ENCODE measurements around the gene ODF2. TPM values are rescaled to one million over a fixed set of nuclear protein-coding genes. Genes with fewer than 3 reads are reported as not detected.

The ODF2 gene
- total RNA-seq, 2 donors from 2014 or later, result 26.2 to 29.1 TPM

DNA sequence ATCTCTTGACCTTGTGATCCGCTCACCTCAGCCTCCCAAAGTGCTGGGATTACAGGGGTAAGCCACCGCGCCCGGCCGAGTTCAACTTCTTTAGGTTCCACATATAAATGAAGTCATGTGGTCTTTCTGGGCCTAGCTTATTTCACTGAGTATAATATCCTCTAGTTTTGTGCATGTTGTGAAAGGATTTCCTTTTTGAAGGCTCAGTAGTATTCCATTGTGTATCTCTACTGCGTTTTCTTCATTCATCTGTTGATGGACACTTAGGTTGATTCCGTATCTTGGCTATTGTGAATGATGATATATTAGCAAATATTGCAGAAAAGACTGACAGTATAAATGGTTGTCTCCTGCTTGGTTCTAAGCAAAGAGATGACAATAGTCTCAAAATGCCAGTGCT, 20.1 kb downstream of the ODF2 start:
- Mint-ChIP-seq H3K4me1 (peaks cover 3% of the 10 kb centered on the region), H3K27ac (no peak overlapping the region), H3K27me3 (no peaks in the 10 kb centered on the region), H3K4me3 (no peak overlapping the region), H3K36me3 (ENCODE audit: low read depth) (peaks cover 5% of the 10 kb centered on the region)
- no peaks in the 10 kb centered on the region for H3K9me3 ChIP-seq (ENCODE audit: control insufficient read depth, low read length, poor library complexity, severe bottlenecking)
- DNase-seq, result no peak
- no peak for ATAC-seq

DNA sequence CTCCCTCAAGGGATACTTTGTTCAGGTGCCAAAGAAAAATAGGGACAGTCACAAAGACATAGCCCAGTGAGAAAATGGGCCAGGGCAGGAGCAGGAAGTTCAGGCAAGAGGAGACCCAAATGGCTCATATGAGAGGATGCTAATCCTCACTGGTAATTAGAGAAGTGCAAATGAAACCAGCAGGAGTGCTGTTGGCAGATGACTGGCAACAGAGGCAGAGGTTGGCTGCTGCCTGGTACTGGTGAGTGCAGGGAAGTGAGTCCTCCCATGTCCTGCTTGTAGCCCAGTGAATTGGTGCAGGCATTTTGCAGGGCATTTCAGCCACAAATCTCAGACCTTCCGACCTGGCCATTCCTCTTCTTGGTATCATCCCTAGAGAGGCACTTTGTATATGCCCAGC, 23.5 kb downstream of the ODF2 start:
- H3K27ac Mint-ChIP-seq, result no peak overlapping the region
- H3K9me3 ChIP-seq (ENCODE audit: control insufficient read depth, low read length, poor library complexity, severe bottlenecking), result no peaks in the 10 kb centered on the region
- peaks cover 2% of the 10 kb centered on the region for H3K4me1 Mint-ChIP-seq
- H3K27me3 Mint-ChIP-seq, result no peaks in the 10 kb centered on the region
- ATAC-seq, result no peak
- peaks cover 4% of the 10 kb centered on the region for H3K36me3 Mint-ChIP-seq (ENCODE audit: low read depth)
- DNase-seq, result no peak
- no peak overlapping the region for H3K4me3 Mint-ChIP-seq

DNA sequence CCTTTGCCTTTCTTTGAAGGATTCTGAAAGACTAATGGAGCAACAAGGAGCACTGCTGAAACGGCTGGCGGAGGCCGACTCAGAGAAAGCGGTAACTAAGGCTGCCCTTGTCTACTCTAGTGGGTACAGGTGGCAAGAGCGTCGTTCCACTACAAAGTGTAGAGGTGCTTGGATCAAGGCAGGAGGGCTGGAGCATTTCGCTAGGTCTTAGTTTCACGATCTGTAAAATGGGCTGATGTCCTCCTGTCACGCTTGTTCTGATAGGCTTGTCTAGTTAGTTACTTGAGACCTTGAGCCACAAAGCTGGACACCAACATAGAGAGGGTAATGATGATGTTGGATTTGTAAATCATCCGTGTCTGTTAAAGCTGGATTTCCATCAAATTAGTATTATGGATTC, 25.8 kb downstream of the ODF2 start:
- Mint-ChIP-seq H3K4me3 (no peak overlapping the region), H3K4me1 (peaks cover 2% of the 10 kb centered on the region), H3K27me3 (no peaks in the 10 kb centered on the region), H3K36me3 (ENCODE audit: low read depth) (peaks cover 6% of the 10 kb centered on the region), H3K27ac (peak overlapping the region; percentile 63)
- no peak for ATAC-seq
- H3K9me3 ChIP-seq (ENCODE audit: control insufficient read depth, low read length, poor library complexity, severe bottlenecking), result no peaks in the 10 kb centered on the region
- DNase-seq, result no peak

DNA sequence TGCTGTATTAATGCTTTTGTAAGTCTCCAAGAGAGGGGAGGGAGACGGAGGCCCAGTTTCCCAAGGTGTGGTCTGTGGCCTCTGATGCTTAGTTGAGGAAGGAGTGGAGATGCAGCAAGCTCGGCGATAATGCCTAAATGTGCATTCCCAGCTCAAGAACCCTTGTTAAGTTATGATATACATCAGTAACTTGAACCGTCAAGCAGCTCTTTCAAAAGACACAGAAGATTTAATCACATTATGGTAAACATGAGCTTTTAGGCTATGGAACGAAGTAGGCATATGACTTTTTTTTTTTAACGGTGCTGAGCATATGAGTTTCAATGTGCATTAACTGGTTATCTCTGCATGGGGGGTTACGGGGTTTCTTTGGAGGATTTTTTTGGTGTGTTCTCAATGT, 26.4 kb downstream of the ODF2 start:
- DNase-seq, result no peak
- Mint-ChIP-seq H3K27me3 (no peaks in the 10 kb centered on the region), H3K27ac (peak overlapping the region; percentile 63), H3K36me3 (ENCODE audit: low read depth) (peaks cover 6% of the 10 kb centered on the region), H3K4me3 (no peak overlapping the region), H3K4me1 (peaks cover 2% of the 10 kb centered on the region)
- ATAC-seq, result no peak
- no peaks in the 10 kb centered on the region for H3K9me3 ChIP-seq (ENCODE audit: control insufficient read depth, low read length, poor library complexity, severe bottlenecking)

DNA sequence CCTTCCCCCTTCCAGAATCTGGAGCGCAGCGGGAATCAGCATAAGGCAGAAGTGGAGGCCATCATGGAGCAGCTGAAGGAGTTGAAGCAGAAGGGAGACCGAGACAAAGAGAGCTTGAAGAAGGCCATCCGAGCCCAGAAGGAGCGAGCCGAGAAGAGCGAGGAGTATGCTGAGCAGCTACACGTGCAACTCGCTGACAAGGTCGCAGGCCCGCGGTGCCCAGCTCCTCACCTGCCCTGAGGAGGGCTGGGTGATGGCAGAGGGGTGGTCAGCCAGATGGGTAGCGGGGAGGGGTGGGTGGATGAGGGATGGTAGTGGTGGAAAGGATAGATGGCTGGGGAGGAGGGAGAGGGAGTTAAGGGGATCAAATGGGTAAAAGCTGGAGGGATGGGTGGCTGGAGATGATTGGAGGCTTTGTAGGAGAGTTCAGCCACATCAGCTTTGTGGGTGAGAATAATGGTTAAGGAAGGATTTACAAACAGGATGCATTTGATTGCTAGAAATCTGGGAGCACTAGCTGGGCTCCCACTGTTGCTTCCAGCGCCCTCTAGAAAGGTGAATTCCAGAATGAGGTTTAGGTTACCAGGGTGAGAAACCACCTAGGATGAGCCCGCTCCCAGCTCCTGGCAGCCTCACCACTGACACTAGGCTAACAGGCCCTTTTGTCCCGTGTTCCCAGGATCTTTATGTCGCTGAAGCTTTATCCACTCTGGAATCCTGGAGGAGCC, 29.0 kb downstream of the ODF2 start:
- Mint-ChIP-seq H3K4me1 (peaks cover 2% of the 10 kb centered on the region), H3K36me3 (ENCODE audit: low read depth) (peaks cover 4% of the 10 kb centered on the region), H3K27me3 (no peaks in the 10 kb centered on the region), H3K27ac (peak overlapping the region; percentile 65), H3K4me3 (no peak overlapping the region)
- DNase-seq (no peak), ATAC-seq (no peak)
- H3K9me3 ChIP-seq (ENCODE audit: control insufficient read depth, low read length, poor library complexity, severe bottlenecking), result no peaks in the 10 kb centered on the region

DNA sequence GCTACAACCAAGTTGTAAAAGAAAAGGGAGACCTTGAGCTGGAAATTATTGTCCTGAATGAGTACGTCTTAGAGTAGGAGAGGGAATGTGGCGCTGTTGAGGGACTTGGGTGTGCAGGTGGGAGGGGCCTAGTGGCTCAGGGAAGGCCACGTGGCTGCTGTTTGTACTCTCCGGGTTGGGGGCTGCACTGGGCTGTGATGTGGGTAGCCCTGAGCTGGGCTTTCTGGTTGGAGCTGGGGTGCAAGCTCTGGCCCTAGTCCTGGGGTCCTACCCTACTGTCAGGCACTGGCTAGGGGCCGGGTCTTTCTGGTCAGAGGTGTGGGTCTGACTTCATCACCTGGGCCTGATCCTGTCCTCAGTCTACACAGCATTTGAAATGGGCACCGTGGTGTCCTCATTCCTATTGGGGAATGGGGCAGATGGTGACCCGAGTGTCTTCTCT, 29.6 kb downstream of the ODF2 start:
- peak overlapping the region; percentile 65 for H3K27ac Mint-ChIP-seq
- no peaks in the 10 kb centered on the region for H3K9me3 ChIP-seq (ENCODE audit: control insufficient read depth, low read length, poor library complexity, severe bottlenecking)
- H3K4me3 Mint-ChIP-seq, result no peak overlapping the region
- ATAC-seq (no peak), DNase-seq (no peak)
- H3K27me3 Mint-ChIP-seq, result no peaks in the 10 kb centered on the region
- peaks cover 4% of the 10 kb centered on the region for H3K36me3 Mint-ChIP-seq (ENCODE audit: low read depth)
- H3K4me1 Mint-ChIP-seq, result peaks cover 2% of the 10 kb centered on the region

DNA sequence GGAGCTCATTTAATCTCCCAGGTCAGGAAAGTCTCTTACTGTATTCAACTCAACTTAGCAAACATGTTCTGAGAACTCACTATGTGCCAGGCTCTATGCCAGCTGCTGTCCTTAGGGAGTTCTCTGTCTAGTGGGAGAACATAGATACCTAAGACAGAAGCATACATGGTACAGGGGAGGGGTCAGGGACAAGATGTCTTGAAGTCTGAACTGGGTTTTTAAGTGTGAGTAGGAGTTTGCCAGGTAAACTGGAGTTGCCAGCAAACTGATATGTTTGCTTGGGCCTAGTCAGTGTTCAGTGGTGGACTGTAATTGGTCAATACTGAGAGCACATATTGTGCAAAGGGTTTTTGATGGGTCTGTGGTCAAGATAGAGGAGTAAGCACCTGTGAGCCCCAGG, 30.4 kb downstream of the ODF2 start:
- H3K27ac Mint-ChIP-seq, result peak overlapping the region; percentile 49
- peaks cover 4% of the 10 kb centered on the region for H3K36me3 Mint-ChIP-seq (ENCODE audit: low read depth)
- no peak for ATAC-seq
- H3K9me3 ChIP-seq (ENCODE audit: control insufficient read depth, low read length, poor library complexity, severe bottlenecking), result no peaks in the 10 kb centered on the region
- no peaks in the 10 kb centered on the region for H3K27me3 Mint-ChIP-seq
- DNase-seq, result no peak
- H3K4me3 Mint-ChIP-seq, result no peak overlapping the region
- peaks cover 2% of the 10 kb centered on the region for H3K4me1 Mint-ChIP-seq

DNA sequence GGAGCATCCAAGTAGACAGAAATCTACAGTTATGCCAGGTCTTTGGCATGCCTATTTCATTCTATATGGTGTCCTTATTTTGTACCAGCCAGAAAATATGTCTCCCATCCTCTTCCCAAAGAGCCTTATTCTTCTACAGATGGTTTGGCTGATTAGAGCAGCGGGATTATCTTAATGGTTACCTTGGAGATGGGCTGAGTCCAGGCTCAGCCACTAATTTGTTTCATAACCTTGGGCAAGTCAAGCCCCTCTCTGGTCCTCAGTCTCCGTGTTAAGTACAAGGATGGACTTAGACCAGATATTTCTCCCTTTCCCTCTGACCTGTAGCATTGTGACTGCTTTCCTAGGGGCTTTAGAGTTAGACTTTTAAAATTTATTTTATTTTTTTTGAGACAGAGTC, 37.6 kb downstream of the ODF2 start:
- no peaks in the 10 kb centered on the region for H3K9me3 ChIP-seq (ENCODE audit: control insufficient read depth, low read length, poor library complexity, severe bottlenecking)
- peak overlapping the region; percentile 81 for H3K27ac Mint-ChIP-seq
- peaks cover 2% of the 10 kb centered on the region for H3K4me1 Mint-ChIP-seq
- H3K27me3 Mint-ChIP-seq, result no peaks in the 10 kb centered on the region
- peaks cover 5% of the 10 kb centered on the region for H3K36me3 Mint-ChIP-seq (ENCODE audit: low read depth)
- DNase-seq, result no peak
- H3K4me3 Mint-ChIP-seq, result no peak overlapping the region
- ATAC-seq, result no peak

DNA sequence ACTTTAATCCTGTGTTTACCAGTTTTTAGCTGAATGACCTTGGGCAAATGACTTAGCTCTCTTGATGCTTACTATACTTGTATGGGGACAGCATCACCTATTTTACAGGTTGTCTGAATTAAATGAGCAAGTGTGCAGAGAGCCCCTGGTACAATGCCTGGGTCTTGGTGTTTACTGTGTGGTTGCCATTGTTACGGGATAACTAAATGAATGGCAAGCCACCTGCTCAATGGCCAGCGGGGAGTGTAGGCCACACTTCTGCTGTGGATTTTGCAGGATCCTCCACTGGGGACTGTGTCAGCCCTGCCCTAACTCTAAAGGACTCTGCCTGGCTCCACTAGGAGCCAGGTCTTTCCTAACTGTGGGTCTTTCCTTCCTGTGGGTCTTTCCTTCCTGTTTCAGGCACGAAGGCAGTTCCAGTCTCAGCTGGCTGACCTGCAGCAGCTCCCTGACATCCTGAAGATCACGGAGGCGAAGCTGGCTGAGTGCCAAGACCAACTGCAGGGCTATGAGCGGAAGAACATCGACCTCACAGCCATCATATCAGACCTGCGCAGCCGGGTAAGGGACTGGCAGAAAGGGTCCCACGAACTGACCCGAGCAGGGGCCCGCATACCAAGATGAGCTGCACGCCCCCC, 38.4 kb downstream of the ODF2 start:
- peaks cover 2% of the 10 kb centered on the region for H3K4me1 Mint-ChIP-seq
- ATAC-seq (no peak), DNase-seq (no peak)
- H3K4me3 Mint-ChIP-seq, result no peak overlapping the region
- H3K27me3 Mint-ChIP-seq, result no peaks in the 10 kb centered on the region
- H3K36me3 Mint-ChIP-seq (ENCODE audit: low read depth), result peaks cover 5% of the 10 kb centered on the region
- no peaks in the 10 kb centered on the region for H3K9me3 ChIP-seq (ENCODE audit: control insufficient read depth, low read length, poor library complexity, severe bottlenecking)
- peak overlapping the region; percentile 81 for H3K27ac Mint-ChIP-seq

DNA sequence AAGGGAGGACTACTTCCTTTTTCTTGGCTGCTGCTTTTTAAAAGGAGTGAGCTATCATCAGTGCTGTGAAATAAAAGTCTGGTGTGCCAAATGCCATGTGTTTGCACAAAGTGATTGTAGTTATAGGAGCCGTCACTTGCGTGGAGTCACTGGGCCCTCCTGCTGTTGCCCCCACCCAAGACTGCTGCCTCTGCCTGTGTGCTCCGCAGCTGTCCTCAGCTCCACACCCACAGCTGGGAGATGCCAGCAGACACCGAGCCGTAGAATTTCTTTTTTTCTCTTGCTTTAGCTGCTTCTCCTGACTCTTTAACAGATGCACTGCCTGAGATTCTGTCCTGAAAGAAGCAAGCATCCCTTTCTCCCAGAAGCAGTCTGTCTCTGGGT, 38.9 kb downstream of the ODF2 start:
- ATAC-seq, result no peak

DNA sequence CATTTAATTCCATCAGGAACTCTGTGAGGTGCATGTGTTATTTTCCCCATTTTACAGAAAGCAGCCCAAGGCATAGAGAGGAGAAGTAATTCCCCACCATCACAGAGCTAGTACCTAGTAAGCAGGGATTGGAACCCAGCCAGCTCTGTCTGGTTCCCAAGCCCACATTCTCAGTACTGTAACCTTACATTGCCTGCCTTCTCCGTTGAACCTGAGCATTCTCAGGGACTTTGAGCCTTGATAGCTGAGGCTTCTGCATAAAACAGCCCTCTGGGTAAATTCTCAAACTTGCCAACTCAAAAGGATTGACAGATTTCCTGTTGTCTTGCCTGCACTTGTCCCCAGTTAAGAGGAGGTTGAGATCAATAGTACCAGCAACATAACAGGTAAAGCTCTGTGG, 39.5 kb downstream of the ODF2 start:
- H3K27me3 Mint-ChIP-seq, result no peaks in the 10 kb centered on the region
- DNase-seq (no peak), ATAC-seq (no peak)
- peaks cover 8% of the 10 kb centered on the region for H3K36me3 Mint-ChIP-seq (ENCODE audit: low read depth)
- no peaks in the 10 kb centered on the region for H3K9me3 ChIP-seq (ENCODE audit: control insufficient read depth, low read length, poor library complexity, severe bottlenecking)
- peak overlapping the region; percentile 27 for H3K27ac Mint-ChIP-seq
- H3K4me3 Mint-ChIP-seq, result no peak overlapping the region
- H3K4me1 Mint-ChIP-seq, result peaks cover 2% of the 10 kb centered on the region

More for the DNA sequence above, 38.9 kb downstream of the ODF2 start:
- no peaks in the 10 kb centered on the region for H3K9me3 ChIP-seq (ENCODE audit: control insufficient read depth, low read length, poor library complexity, severe bottlenecking)
- DNase-seq, result no peak
- peaks cover 5% of the 10 kb centered on the region for H3K36me3 Mint-ChIP-seq (ENCODE audit: low read depth)
- peaks cover 2% of the 10 kb centered on the region for H3K4me1 Mint-ChIP-seq
- no peaks in the 10 kb centered on the region for H3K27me3 Mint-ChIP-seq
- no peak overlapping the region for H3K27ac Mint-ChIP-seq
- H3K4me3 Mint-ChIP-seq, result no peak overlapping the region

DNA sequence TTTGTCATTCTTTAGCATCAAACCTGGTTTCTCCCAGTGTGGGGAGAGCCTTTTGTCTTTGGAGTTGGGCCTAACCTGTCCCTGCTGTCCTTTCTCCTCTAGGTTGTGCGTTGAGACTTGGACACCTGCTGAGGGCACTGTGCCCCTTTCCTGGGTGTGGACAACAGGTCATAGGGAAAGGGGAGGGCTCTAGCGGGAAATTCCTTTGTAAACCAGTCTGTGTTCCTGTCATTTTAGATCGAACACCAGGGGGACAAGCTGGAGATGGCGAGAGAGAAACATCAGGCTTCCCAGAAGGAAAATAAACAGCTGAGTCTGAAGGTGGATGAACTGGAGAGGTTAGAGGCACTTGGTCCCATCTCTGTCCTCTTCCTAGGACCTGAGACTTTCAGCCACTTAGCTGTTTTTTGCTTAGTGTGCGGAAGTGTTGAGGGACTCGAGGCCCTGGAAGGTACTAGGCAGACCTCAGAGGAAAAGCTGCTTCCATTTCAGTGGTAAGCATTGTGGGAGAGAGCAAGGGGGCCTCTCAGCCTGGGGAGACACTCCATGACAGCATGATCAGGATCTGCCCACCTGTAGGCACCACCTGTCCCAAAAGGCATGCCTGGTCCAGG, 40.1 kb downstream of the ODF2 start:
- ATAC-seq (no peak), DNase-seq (no peak)
- H3K9me3 ChIP-seq (ENCODE audit: control insufficient read depth, low read length, poor library complexity, severe bottlenecking), result no peaks in the 10 kb centered on the region
- peaks cover 8% of the 10 kb centered on the region for H3K36me3 Mint-ChIP-seq (ENCODE audit: low read depth)
- H3K27ac Mint-ChIP-seq, result peak overlapping the region; percentile 27
- no peaks in the 10 kb centered on the region for H3K27me3 Mint-ChIP-seq
- no peak overlapping the region for H3K4me3 Mint-ChIP-seq
- H3K4me1 Mint-ChIP-seq, result peaks cover 2% of the 10 kb centered on the region

DNA sequence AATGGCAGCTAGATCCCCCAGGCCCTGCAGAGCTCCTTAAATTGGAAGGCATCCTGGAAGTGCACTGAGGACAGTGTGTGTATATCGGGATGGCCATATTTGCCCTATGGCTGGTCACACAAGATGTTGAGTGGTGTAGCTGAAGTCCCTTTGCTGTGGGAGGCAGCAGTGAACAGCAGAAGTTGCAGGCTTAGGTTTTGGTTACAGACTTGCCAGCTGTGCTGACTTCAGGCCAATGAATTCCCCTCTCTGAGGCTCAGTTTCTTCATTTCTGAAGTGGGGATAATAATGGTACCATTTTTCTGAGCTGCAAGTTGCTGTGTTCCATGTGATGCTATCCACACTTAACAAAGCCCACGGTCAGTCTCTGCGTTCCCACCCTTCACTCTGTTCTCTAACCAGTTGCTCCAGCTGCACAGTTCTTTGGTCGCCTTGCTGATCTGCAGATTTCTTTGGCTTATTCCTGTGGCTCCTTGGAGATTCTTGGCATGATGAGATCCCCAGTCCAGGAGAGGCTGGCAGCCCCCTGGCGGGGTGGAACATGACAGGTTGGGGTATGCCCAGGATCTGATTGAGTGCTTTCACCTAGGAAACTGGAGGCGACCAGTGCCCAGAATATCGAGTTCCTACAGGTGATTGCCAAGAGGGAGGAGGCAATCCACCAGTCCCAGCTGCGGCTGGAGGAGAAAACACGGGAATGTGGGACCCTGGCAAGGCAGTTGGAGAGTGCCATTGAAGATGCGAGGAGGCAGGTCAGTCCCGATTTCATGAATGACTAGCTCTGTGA, 42.2 kb downstream of the ODF2 start:
- Mint-ChIP-seq H3K36me3 (ENCODE audit: low read depth) (peaks cover 3% of the 10 kb centered on the region), H3K27ac (no peak overlapping the region)

More for the DNA sequence above, 42.2 kb downstream of the ODF2 start:
- no peaks in the 10 kb centered on the region for H3K9me3 ChIP-seq (ENCODE audit: control insufficient read depth, low read length, poor library complexity, severe bottlenecking)
- Mint-ChIP-seq H3K4me3 (no peak overlapping the region), H3K27me3 (no peaks in the 10 kb centered on the region), H3K4me1 (no peaks in the 10 kb centered on the region)
- ATAC-seq (no peak), DNase-seq (no peak)
